PC-9 (cell line): Measurements from ENCODE around the gene TAPBP. TPM values are rescaled to one million over a fixed set of nuclear protein-coding genes. Genes with fewer than 3 reads are reported as not detected.
"Not testable (repeated sequence)": the region's sequence is repeated elsewhere in the genome, so short reads cannot be mapped to it uniquely, and the experiment has no call there.

Source experiments
- BruUV-seq: library from RNA; stranded (reverse); fragments of 400-500 nt; replicated peaks from 2 replicates; lab custom pipeline; 2021; lab: Mats Ljungman, UMichigan
- CTCF ChIA-PET: fragments of 300-600 bp; sonication (Branson Sonifier 250); formaldehyde crosslinking; loops from one replicate; lab custom pipeline; 2022; ENCODE audit warnings: antibody characterized with exemption; lab: Charles Lee
- POLR2A ChIA-PET: fragments of 300-600 bp; sonication (Branson Sonifier 250); formaldehyde crosslinking; loops from one replicate; lab custom pipeline; 2022; ENCODE audit warnings: antibody characterized with exemption; ENCODE audit not compliant: unreplicated experiment; lab: Charles Lee
- DNase-seq, 2 experiments: peaks; one replicate each; pipeline versions ENCODE4 v3.0.0 to v3.0.0-alpha.2; 2015 to 2022; ENCODE audit warnings: mixed read lengths in 1 of 2
- H2AFZ ChIP-seq: fragments of 200-600 bp; sonication (generic); 2 replicates; pipeline ENCODE4 v1.8.1; 2017; ENCODE audit warnings: antibody characterized with exemption
- H3F3A ChIP-seq: fragments of 200-600 bp; sonication (generic); 2 replicates; pipeline ENCODE4 v1.8.1; 2017; ENCODE audit warnings: antibody characterized with exemption, mild to moderate bottlenecking, low read depth; ENCODE audit not compliant: insufficient read depth
- H3K27ac ChIP-seq: fragments of 200-600 bp; sonication (generic); 2 replicates; pipeline ENCODE4 v1.6.1; 2016; ENCODE audit warnings: mixed run types
- H3K27me3 ChIP-seq: fragments of 200-600 bp; sonication (generic); 2 replicates; pipeline ENCODE4 v1.6.1; 2016; ENCODE audit warnings: low read depth, mixed run types; ENCODE audit not compliant: insufficient read depth
- H3K36me3 ChIP-seq: fragments of 200-600 bp; sonication (generic); 2 replicates; pipeline ENCODE4 v1.6.1; 2016; ENCODE audit warnings: low read depth, mixed run types
- H3K4me1 ChIP-seq: fragments of 200-600 bp; sonication (generic); replicated peaks from 2 replicates; pipeline ENCODE4 v1.6.1; 2016; ENCODE audit warnings: mixed run types; ENCODE audit not compliant: insufficient read depth
- H3K4me2 ChIP-seq: fragments of 200-600 bp; sonication (generic); 2 replicates; pipeline ENCODE4 v1.6.1; 2017; ENCODE audit warnings: mixed run types
- H3K4me3 ChIP-seq: fragments of 200-600 bp; sonication (generic); 2 replicates; pipeline ENCODE4 v1.6.1; 2016; ENCODE audit warnings: mixed run types
- H3K79me2 ChIP-seq: fragments of 200-600 bp; sonication (generic); 2 replicates; pipeline ENCODE4 v1.6.1; 2017; ENCODE audit warnings: low read depth, mixed run types
- H3K9me2 ChIP-seq: fragments of 200-600 bp; sonication (generic); 2 replicates; pipeline ENCODE4 v1.8.1; 2017; ENCODE audit warnings: mild to moderate bottlenecking; ENCODE audit not compliant: insufficient read depth
- H3K9me3 ChIP-seq: fragments of 200-600 bp; sonication (generic); 2 replicates; pipeline ENCODE4 v1.8.1; 2016; ENCODE audit warnings: low read depth; ENCODE audit not compliant: insufficient read depth
- H4K20me1 ChIP-seq: fragments of 200-600 bp; sonication (generic); 2 replicates; pipeline ENCODE4 v1.8.1; 2017; ENCODE audit not compliant: insufficient read depth
- EZH2 ChIP-seq: fragments of 200-600 bp; sonication (generic); IDR thresholded peaks from 2 replicates; pipeline ENCODE4 v1.8.0; 2017; ENCODE audit warnings: antibody characterized with exemption, low read depth
- intact Hi-C: fragments of 100-400 bp; cut with micrococcal nuclease; formaldehyde crosslinking; loops from one replicate; pipeline ENCODE4 v1.10.0; 2022; ENCODE audit not compliant: unreplicated experiment
- total RNA-seq: library from RNA; stranded (reverse); gene quantifications from 2 replicates; pipeline ENCODE4 v1.2.3, GENCODE V29; 2021
- TF ChIP-seq, protein P1 (sequence below): fragments of 200-600 bp; sonication (generic); conservative IDR thresholded peaks from 2 replicates; pipeline ENCODE4 v1.6.1; 2017; ENCODE audit warnings: mixed run types, antibody characterized with exemption, mild to moderate bottlenecking, moderate library complexity

TAPBP gene
- total RNA-seq, 1 experiment from 2014 or later, result 156 TPM

DNA sequence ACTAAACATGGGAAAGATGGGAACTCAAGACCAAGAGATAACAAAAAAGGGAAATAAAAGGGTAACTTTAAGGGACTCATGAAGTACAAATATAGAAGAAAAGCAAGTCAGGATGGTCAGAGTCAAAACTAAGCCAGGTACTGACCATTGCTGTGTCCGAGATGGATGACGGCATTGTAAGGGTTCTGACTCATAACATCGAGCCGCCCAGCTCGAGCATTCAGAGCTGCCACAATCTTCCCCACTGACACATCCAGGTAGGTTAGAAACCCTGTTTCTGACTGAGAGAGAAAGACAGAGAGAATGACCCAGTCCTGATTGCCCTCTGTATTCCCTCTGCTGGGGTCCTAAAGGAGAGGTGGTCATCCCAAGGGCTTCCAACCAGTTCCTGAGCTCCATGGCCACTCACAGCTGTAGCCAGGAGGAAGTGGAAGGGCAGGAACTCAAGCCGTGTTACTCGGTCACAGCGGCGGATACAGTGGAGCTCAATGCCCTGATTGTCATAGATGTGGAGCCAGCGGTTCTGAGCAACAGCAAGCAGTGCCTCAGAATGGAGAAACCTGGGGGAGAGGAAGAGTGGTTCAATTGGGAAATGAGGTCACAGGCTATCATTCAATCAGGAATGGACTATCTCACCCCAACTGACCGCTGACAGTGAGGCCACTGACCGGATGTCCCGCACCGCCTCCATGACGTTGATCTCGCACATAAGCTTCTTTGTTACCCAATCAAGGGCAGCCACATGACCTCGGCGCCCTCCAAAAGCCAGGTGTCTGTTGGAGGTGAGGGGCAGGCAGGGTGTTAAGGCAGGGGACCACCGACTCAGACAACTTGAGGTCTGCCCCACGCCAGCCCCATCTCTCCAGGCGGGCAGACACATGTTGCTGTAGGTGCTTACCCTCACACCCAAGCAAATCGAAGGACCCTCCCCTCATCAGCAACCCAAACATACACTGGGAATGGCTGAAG lies 26.6 kb downstream of the TAPBP start:
- Histone ChIP-seq H4K20me1 (no peaks in the 10 kb centered on the region; the same call in 1 of the 2 replicates), H3K9me3 (no peaks in the 10 kb centered on the region), H3K27me3 (no peaks in the 10 kb centered on the region), H3K4me3 (no peak overlapping the region), H3K79me2 (peaks cover 46% of the 10 kb centered on the region), H3K4me2 (peak overlapping the region; percentile 91; the same call in 1 of the 2 replicates), H3K9me2 (no peaks in the 10 kb centered on the region), H3K27ac (no peak overlapping the region), H3K4me1 (peaks cover 12% of the 10 kb centered on the region), H2AFZ (no peak overlapping the region), H3F3A (peaks cover 22% of the 10 kb centered on the region; the same call in 1 of the 2 replicates), H3K36me3 (peaks cover 13% of the 10 kb centered on the region; the same call in 1 of the 2 replicates)
- DNase-seq, result no peak
- no TSS peak for BruUV-seq
- POLR2A ChIA-PET, result no interaction called here
- no peak for TF ChIP-seq EZH2
- TF ChIP-seq, protein P1, sequence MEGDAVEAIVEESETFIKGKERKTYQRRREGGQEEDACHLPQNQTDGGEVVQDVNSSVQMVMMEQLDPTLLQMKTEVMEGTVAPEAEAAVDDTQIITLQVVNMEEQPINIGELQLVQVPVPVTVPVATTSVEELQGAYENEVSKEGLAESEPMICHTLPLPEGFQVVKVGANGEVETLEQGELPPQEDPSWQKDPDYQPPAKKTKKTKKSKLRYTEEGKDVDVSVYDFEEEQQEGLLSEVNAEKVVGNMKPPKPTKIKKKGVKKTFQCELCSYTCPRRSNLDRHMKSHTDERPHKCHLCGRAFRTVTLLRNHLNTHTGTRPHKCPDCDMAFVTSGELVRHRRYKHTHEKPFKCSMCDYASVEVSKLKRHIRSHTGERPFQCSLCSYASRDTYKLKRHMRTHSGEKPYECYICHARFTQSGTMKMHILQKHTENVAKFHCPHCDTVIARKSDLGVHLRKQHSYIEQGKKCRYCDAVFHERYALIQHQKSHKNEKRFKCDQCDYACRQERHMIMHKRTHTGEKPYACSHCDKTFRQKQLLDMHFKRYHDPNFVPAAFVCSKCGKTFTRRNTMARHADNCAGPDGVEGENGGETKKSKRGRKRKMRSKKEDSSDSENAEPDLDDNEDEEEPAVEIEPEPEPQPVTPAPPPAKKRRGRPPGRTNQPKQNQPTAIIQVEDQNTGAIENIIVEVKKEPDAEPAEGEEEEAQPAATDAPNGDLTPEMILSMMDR, result no peak
- intact Hi-C loops, result loop anchor here (10.0 kb wide), 1 partner anchor 288 kb away; no protein-coding TSS in a partner anchor
- CTCF ChIA-PET, result interaction anchor here (0.5 to 0.6 kb wide), 3 partner anchors 10 to 25 kb away, joined by 3 to 5 read pairs (median 5); no protein-coding TSS in a partner anchor

GRCh38 chr6:33285214-33285613 lies 28.7 kb downstream of the TAPBP start:
- H2AFZ ChIP-seq, CTCF ChIA-PET, POLR2A ChIA-PET, H3K9me3 ChIP-seq, H4K20me1 ChIP-seq, DNase-seq, H3K4me2 ChIP-seq, H3K4me3 ChIP-seq, BruUV-seq, H3K4me1 ChIP-seq, H3K27me3 ChIP-seq, H3K27ac ChIP-seq, H3K9me2 ChIP-seq: not testable (repeated sequence)
- Histone ChIP-seq H3K36me3 (peaks cover 13% of the 10 kb centered on the region; the same call in 1 of the 2 replicates), H3F3A (peaks cover 31% of the 10 kb centered on the region; the same call in 1 of the 2 replicates), H3K79me2 (peaks cover 34% of the 10 kb centered on the region)
- intact Hi-C loops, result loop anchor here (10.0 kb wide), 1 partner anchor 290 kb away; no protein-coding TSS in a partner anchor

- Histone ChIP-seq H3K27ac (no peak overlapping the region), H3F3A (peaks cover 63% of the 10 kb centered on the region), H3K9me3 (no peaks in the 10 kb centered on the region), H3K36me3 (peaks cover 11% of the 10 kb centered on the region), H2AFZ (no peak overlapping the region), H3K27me3 (no peaks in the 10 kb centered on the region), H4K20me1 (peaks cover 10% of the 10 kb centered on the region), H3K4me1 (peaks cover 12% of the 10 kb centered on the region), H3K4me3 (no peak overlapping the region), H3K79me2 (peaks cover 5% of the 10 kb centered on the region), H3K9me2 (no peaks in the 10 kb centered on the region), H3K4me2 (no peak overlapping the region)
- no TSS peak for BruUV-seq
- CTCF ChIA-PET, result no interaction called here
- intact Hi-C loops, result loop anchor here (1.0 to 10.0 kb wide), 3 partner anchors 65 to 294 kb away; no protein-coding TSS in a partner anchor
- TF ChIP-seq EZH2, result no peak
- TF ChIP-seq, protein P1, result no peak
- DNase-seq, result peak in 1 of 2 experiments; percentile 11
- POLR2A ChIA-PET, result no interaction called here
These were observed 33.3 kb downstream of the TAPBP start for GRCh38 chr6:33280539-33280938.
